ENCODE measurements around the gene TM9SF4.
"Not testable (repeated sequence)": the region's sequence is repeated elsewhere in the genome, so short reads cannot be mapped to it uniquely, and the experiment has no call there.

Gene TM9SF4

GRCh38 chr20:32168184-32168910 lies 58.8 kb downstream of the TM9SF4 start:
- Histone ChIP-seq H3K36me3 (ENCODE audit: control insufficient read depth in 2 of 2, insufficient read depth in 2 of 2, low read length in 2 of 2) (peaks cover 21 to 23% of the 10 kb centered on the region in 2 donors), H3K27me3 (ENCODE audit: control insufficient read depth in 1 of 2, insufficient read depth in 2 of 2, low read length in 2 of 2) (no peaks in the 10 kb centered on the region), H3K4me1 (ENCODE audit: control insufficient read depth, insufficient read depth, low read length) (no peaks in the 10 kb centered on the region), H3K9ac (ENCODE audit: low read length in 2 of 2) (no peak overlapping the region), H3K9me3 (ENCODE audit: control insufficient read depth in 2 of 2, low read length in 2 of 2) (no peaks in the 10 kb centered on the region), H3K27ac (ENCODE audit: low read length) (no peak overlapping the region), H3K4me3 (ENCODE audit: low read length in 2 of 2) (no peak overlapping the region)

- not testable (repeated sequence) for H3K4me1 ChIP-seq (ENCODE audit: control insufficient read depth, insufficient read depth, low read length); H3K36me3 ChIP-seq (ENCODE audit: control insufficient read depth in 2 of 2, insufficient read depth in 2 of 2, low read length in 2 of 2); H3K9ac ChIP-seq (ENCODE audit: low read length in 2 of 2)
These were observed 68.2 kb downstream of the TM9SF4 start for GRCh38 chr20:32177696-32178095.

GRCh38 chr20:32179515-32179914 lies 70.0 kb downstream of the TM9SF4 start:
- H3K9ac ChIP-seq (ENCODE audit: low read length in 2 of 2) = no peak overlapping the region
- no peaks in the 10 kb centered on the region for H3K9me3 ChIP-seq (ENCODE audit: control insufficient read depth in 2 of 2, low read length in 2 of 2)
- no peaks in the 10 kb centered on the region for H3K36me3 ChIP-seq (ENCODE audit: control insufficient read depth in 2 of 2, insufficient read depth in 2 of 2, low read length in 2 of 2)
- H3K27ac ChIP-seq (ENCODE audit: low read length) = no peak overlapping the region
- no peak overlapping the region for H3K4me3 ChIP-seq (ENCODE audit: low read length in 2 of 2)
- no peaks in the 10 kb centered on the region for H3K27me3 ChIP-seq (ENCODE audit: control insufficient read depth in 1 of 2, insufficient read depth in 2 of 2, low read length in 2 of 2)
- no peaks in the 10 kb centered on the region for H3K4me1 ChIP-seq (ENCODE audit: control insufficient read depth, insufficient read depth, low read length)

More at GRCh38 chr20:32177696-32178095, 68.2 kb downstream of the TM9SF4 start:
- H3K27me3 ChIP-seq (ENCODE audit: control insufficient read depth in 1 of 2, insufficient read depth in 2 of 2, low read length in 2 of 2); H3K9me3 ChIP-seq (ENCODE audit: control insufficient read depth in 2 of 2, low read length in 2 of 2); H3K4me3 ChIP-seq (ENCODE audit: low read length in 2 of 2); H3K27ac ChIP-seq (ENCODE audit: low read length): not testable (repeated sequence)

GRCh38 chr20:32179934-32180333 lies 70.4 kb downstream of the TM9SF4 start:
- no peak overlapping the region for H3K9ac ChIP-seq (ENCODE audit: low read length in 2 of 2)
- H3K27ac ChIP-seq (ENCODE audit: low read length) = no peak overlapping the region
- no peaks in the 10 kb centered on the region for H3K36me3 ChIP-seq (ENCODE audit: control insufficient read depth in 2 of 2, insufficient read depth in 2 of 2, low read length in 2 of 2)
- no peaks in the 10 kb centered on the region for H3K9me3 ChIP-seq (ENCODE audit: control insufficient read depth in 2 of 2, low read length in 2 of 2)
- no peak overlapping the region for H3K4me3 ChIP-seq (ENCODE audit: low read length in 2 of 2)
- H3K4me1 ChIP-seq (ENCODE audit: control insufficient read depth, insufficient read depth, low read length) = no peaks in the 10 kb centered on the region
- H3K27me3 ChIP-seq (ENCODE audit: control insufficient read depth in 1 of 2, insufficient read depth in 2 of 2, low read length in 2 of 2) = no peaks in the 10 kb centered on the region

- Histone ChIP-seq H3K36me3 (ENCODE audit: control insufficient read depth in 2 of 2, insufficient read depth in 2 of 2, low read length in 2 of 2) (no peaks in the 10 kb centered on the region), H3K9me3 (ENCODE audit: control insufficient read depth in 2 of 2, low read length in 2 of 2) (no peaks in the 10 kb centered on the region), H3K4me3 (ENCODE audit: low read length in 2 of 2) (no peak overlapping the region), H3K27ac (ENCODE audit: low read length) (no peak overlapping the region), H3K9ac (ENCODE audit: low read length in 2 of 2) (no peak overlapping the region), H3K27me3 (ENCODE audit: control insufficient read depth in 1 of 2, insufficient read depth in 2 of 2, low read length in 2 of 2) (no peaks in the 10 kb centered on the region), H3K4me1 (ENCODE audit: control insufficient read depth, insufficient read depth, low read length) (no peaks in the 10 kb centered on the region)
These were observed 72.1 kb downstream of the TM9SF4 start for GRCh38 chr20:32181606-32182005.

- Histone ChIP-seq H3K27ac (ENCODE audit: low read length) (no peak overlapping the region), H3K9me3 (ENCODE audit: control insufficient read depth in 2 of 2, low read length in 2 of 2) (no peaks in the 10 kb centered on the region), H3K36me3 (ENCODE audit: control insufficient read depth in 2 of 2, insufficient read depth in 2 of 2, low read length in 2 of 2) (no peaks in the 10 kb centered on the region), H3K27me3 (ENCODE audit: control insufficient read depth in 1 of 2, insufficient read depth in 2 of 2, low read length in 2 of 2) (no peaks in the 10 kb centered on the region), H3K4me3 (ENCODE audit: low read length in 2 of 2) (no peak overlapping the region), H3K9ac (ENCODE audit: low read length in 2 of 2) (no peak overlapping the region), H3K4me1 (ENCODE audit: control insufficient read depth, insufficient read depth, low read length) (peaks cover 11% of the 10 kb centered on the region)
These were observed 74.6 kb downstream of the TM9SF4 start for GRCh38 chr20:32183947-32184635.

- Histone ChIP-seq H3K9me3 (ENCODE audit: control insufficient read depth in 2 of 2, low read length in 2 of 2) (no peaks in the 10 kb centered on the region), H3K27ac (ENCODE audit: low read length) (no peak overlapping the region), H3K27me3 (ENCODE audit: control insufficient read depth in 1 of 2, insufficient read depth in 2 of 2, low read length in 2 of 2) (no peaks in the 10 kb centered on the region), H3K4me3 (ENCODE audit: low read length in 2 of 2) (no peak overlapping the region), H3K36me3 (ENCODE audit: control insufficient read depth in 2 of 2, insufficient read depth in 2 of 2, low read length in 2 of 2) (no peaks in the 10 kb centered on the region), H3K9ac (ENCODE audit: low read length in 2 of 2) (no peak overlapping the region), H3K4me1 (ENCODE audit: control insufficient read depth, insufficient read depth, low read length) (peaks cover 17% of the 10 kb centered on the region)
These were observed 75.6 kb downstream of the TM9SF4 start for GRCh38 chr20:32184961-32185603.

GRCh38 chr20:32186506-32186905 lies 77.0 kb downstream of the TM9SF4 start:
- peaks cover 23% of the 10 kb centered on the region for H3K4me1 ChIP-seq (ENCODE audit: control insufficient read depth, insufficient read depth, low read length)
- no peaks in the 10 kb centered on the region for H3K27me3 ChIP-seq (ENCODE audit: control insufficient read depth in 1 of 2, insufficient read depth in 2 of 2, low read length in 2 of 2)
- no peak overlapping the region for H3K9ac ChIP-seq (ENCODE audit: low read length in 2 of 2)
- no peaks in the 10 kb centered on the region for H3K36me3 ChIP-seq (ENCODE audit: control insufficient read depth in 2 of 2, insufficient read depth in 2 of 2, low read length in 2 of 2)
- H3K27ac ChIP-seq (ENCODE audit: low read length) = no peak overlapping the region
- H3K9me3 ChIP-seq (ENCODE audit: control insufficient read depth in 2 of 2, low read length in 2 of 2) = no peaks in the 10 kb centered on the region
- H3K4me3 ChIP-seq (ENCODE audit: low read length in 2 of 2) = no peak overlapping the region

GRCh38 chr20:32188376-32189122 lies 79.0 kb downstream of the TM9SF4 start:
- no peaks in the 10 kb centered on the region for H3K27me3 ChIP-seq (ENCODE audit: control insufficient read depth in 1 of 2, insufficient read depth in 2 of 2, low read length in 2 of 2)
- peak overlapping the region; percentile 81 to 85 for H3K4me3 ChIP-seq (ENCODE audit: low read length in 2 of 2)
- no peaks in the 10 kb centered on the region for H3K9me3 ChIP-seq (ENCODE audit: control insufficient read depth in 2 of 2, low read length in 2 of 2)
- H3K4me1 ChIP-seq (ENCODE audit: control insufficient read depth, insufficient read depth, low read length) = peaks cover 32% of the 10 kb centered on the region
- H3K27ac ChIP-seq (ENCODE audit: low read length) = no peak overlapping the region
- peak overlapping the region in 1 of 2 donors; percentile 79 for H3K9ac ChIP-seq (ENCODE audit: low read length in 2 of 2)
- H3K36me3 ChIP-seq (ENCODE audit: control insufficient read depth in 2 of 2, insufficient read depth in 2 of 2, low read length in 2 of 2) = no peaks in the 10 kb centered on the region

GRCh38 chr20:32189123-32189410 lies 79.6 kb downstream of the TM9SF4 start:
- Histone ChIP-seq H3K27me3 (ENCODE audit: control insufficient read depth in 1 of 2, insufficient read depth in 2 of 2, low read length in 2 of 2) (no peaks in the 10 kb centered on the region), H3K27ac (ENCODE audit: low read length) (no peak overlapping the region), H3K36me3 (ENCODE audit: control insufficient read depth in 2 of 2, insufficient read depth in 2 of 2, low read length in 2 of 2) (no peaks in the 10 kb centered on the region), H3K9ac (ENCODE audit: low read length in 2 of 2) (peak overlapping the region; percentile 79 to 90), H3K9me3 (ENCODE audit: control insufficient read depth in 2 of 2, low read length in 2 of 2) (no peaks in the 10 kb centered on the region), H3K4me3 (ENCODE audit: low read length in 2 of 2) (peak overlapping the region; percentile 81 to 85), H3K4me1 (ENCODE audit: control insufficient read depth, insufficient read depth, low read length) (peaks cover 32% of the 10 kb centered on the region)

All from stomach smooth muscle (tissue), 2 donors.